H9 (cell line): ENCODE data around the gene TINAG. TPM values are rescaled to one million over a fixed set of nuclear protein-coding genes. Genes with fewer than 3 reads are reported as not detected.

ENCODE experiments used
- DNase-seq: peaks from one replicate; pipeline ENCODE4 v3.0.0-alpha.2; 2017
- H2AFZ ChIP-seq: one replicate; pipeline ENCODE4 v1.6.1; 2013; ENCODE audit warnings: mild to moderate bottlenecking, low read length, control low read depth, moderate library complexity
- H2AK5ac ChIP-seq: 2 replicates; pipeline ENCODE4 v1.6.1; 2013; ENCODE audit warnings: low read length, control low read depth, mixed read lengths; ENCODE audit not compliant: insufficient read length
- H2BK120ac ChIP-seq: one replicate; pipeline ENCODE4 v1.6.1; 2013; ENCODE audit warnings: low read depth, mild to moderate bottlenecking, low read length, control low read depth, inconsistent platforms; ENCODE audit not compliant: poor library complexity, severe bottlenecking
- H2BK12ac ChIP-seq: 2 replicates; pipeline ENCODE4 v1.6.1; 2013; ENCODE audit warnings: low read length, control low read depth, mixed read lengths, low read depth; ENCODE audit not compliant: insufficient read length
- H2BK15ac ChIP-seq: 2 replicates; pipeline ENCODE4 v1.6.1; 2013; ENCODE audit warnings: low read depth, low read length, control low read depth
- H2BK20ac ChIP-seq: one replicate; pipeline ENCODE4 v1.6.1; 2013; ENCODE audit warnings: low read depth, mild to moderate bottlenecking, low read length, control low read depth, inconsistent platforms; ENCODE audit not compliant: poor library complexity, severe bottlenecking
- H2BK5ac ChIP-seq: 2 replicates; pipeline ENCODE4 v1.6.1; 2013; ENCODE audit warnings: low read length, control low read depth, mixed read lengths; ENCODE audit not compliant: insufficient read length
- H3K14ac ChIP-seq: 2 replicates; pipeline ENCODE4 v1.6.1; 2013; ENCODE audit warnings: low read length, control low read depth; ENCODE audit not compliant: insufficient read depth
- H3K18ac ChIP-seq: 2 replicates; pipeline ENCODE4 v1.6.1; 2013; ENCODE audit warnings: low read depth, mild to moderate bottlenecking, mixed read lengths, low read length, control low read depth; ENCODE audit not compliant: insufficient read length
- H3K23ac ChIP-seq: 2 replicates; pipeline ENCODE4 v1.6.1; 2013; ENCODE audit warnings: low read length, control low read depth, mixed read lengths, low read depth; ENCODE audit not compliant: insufficient read length
- H3K23me2 ChIP-seq: 2 replicates; pipeline ENCODE4 v1.6.1; 2013; ENCODE audit warnings: low read depth, mild to moderate bottlenecking, mixed read lengths, low read length, control low read depth; ENCODE audit not compliant: insufficient read length, poor library complexity, severe bottlenecking
- H3K27ac ChIP-seq: 2 replicates; pipeline ENCODE4 v1.5.1; 2013; ENCODE audit warnings: low read length, control low read depth, mixed read lengths, low read depth; ENCODE audit not compliant: insufficient read length
- H3K27me3 ChIP-seq: 2 replicates; pipeline ENCODE4 v1.6.1; 2013; ENCODE audit warnings: low read length, control low read depth, inconsistent platforms; ENCODE audit not compliant: insufficient read depth
- H3K4ac ChIP-seq: 2 replicates; pipeline ENCODE4 v1.6.1; 2013; ENCODE audit warnings: low read depth, mild to moderate bottlenecking, control low read depth, inconsistent platforms, low read length, moderate library complexity
- H3K4me1 ChIP-seq: 2 replicates; pipeline ENCODE4 v1.6.1; 2013; ENCODE audit warnings: low read length, control low read depth, inconsistent platforms; ENCODE audit not compliant: insufficient read depth
- H3K4me2 ChIP-seq: 2 replicates; pipeline ENCODE4 v1.6.1; 2013; ENCODE audit warnings: low read length, control low read depth, mixed read lengths; ENCODE audit not compliant: insufficient read length, insufficient read depth
- H3K56ac ChIP-seq: 2 replicates; pipeline ENCODE4 v1.6.1; 2013; ENCODE audit warnings: low read depth, mild to moderate bottlenecking, mixed read lengths, low read length, control low read depth; ENCODE audit not compliant: insufficient read length
- H3K79me1 ChIP-seq: 2 replicates; pipeline ENCODE4 v1.6.1; 2013; ENCODE audit warnings: low read depth, mild to moderate bottlenecking, moderate library complexity, low read length, control low read depth, inconsistent platforms; ENCODE audit not compliant: insufficient read depth, poor library complexity, severe bottlenecking
- H3K79me2 ChIP-seq: 2 replicates; pipeline ENCODE4 v1.6.1; 2013; ENCODE audit warnings: low read length, control low read depth, inconsistent platforms; ENCODE audit not compliant: insufficient read depth
- H3K9ac ChIP-seq: 2 replicates; pipeline ENCODE4 v1.6.1; 2013; ENCODE audit warnings: low read length, control low read depth, mixed read lengths; ENCODE audit not compliant: insufficient read length; ENCODE audit errors: extremely low read depth
- H3K9me3 ChIP-seq: one replicate; pipeline ENCODE4 v1.6.1; 2013; ENCODE audit warnings: low read depth, low read length, inconsistent platforms; ENCODE audit not compliant: control insufficient read depth
- H3T11ph ChIP-seq: one replicate; pipeline ENCODE4 v1.6.1; 2013; ENCODE audit warnings: mild to moderate bottlenecking, low read length, control low read depth, inconsistent platforms
- H4K20me1 ChIP-seq: one replicate; pipeline ENCODE4 v1.6.1; 2013; ENCODE audit not compliant: control insufficient read depth, insufficient read length, insufficient read depth
- H4K5ac ChIP-seq: 2 replicates; pipeline ENCODE4 v1.6.1; 2013; ENCODE audit warnings: low read depth, mild to moderate bottlenecking, mixed read lengths, low read length, control low read depth; ENCODE audit not compliant: insufficient read length
- H4K8ac ChIP-seq: replicated peaks from 2 replicates; pipeline ENCODE4 v1.6.1; 2013; ENCODE audit warnings: low read length, control low read depth, mixed read lengths, low read depth; ENCODE audit not compliant: insufficient read length
- H4K91ac ChIP-seq: 2 replicates; pipeline ENCODE4 v1.6.1; 2013; ENCODE audit warnings: low read depth, mild to moderate bottlenecking, moderate library complexity, mixed read lengths, low read length, control low read depth; ENCODE audit not compliant: insufficient read length
- H3K27ac Mint-ChIP-seq, 3 experiments: 2 replicates in 2 of 3; 3 replicates in 1 of 3; pipeline ENCODE4 v1.8.0; 2020 to 2021; ENCODE audit warnings: mixed read lengths in 3 of 3, mild to moderate bottlenecking in 1 of 3, moderate library complexity in 1 of 3
- H3K27me3 Mint-ChIP-seq: 2 replicates; pipeline ENCODE4 v1.8.0; 2021; ENCODE audit warnings: low read depth, mild to moderate bottlenecking, moderate library complexity, mixed read lengths
- H3K36me3 Mint-ChIP-seq, 3 experiments: 2 replicates in 2 of 3; 3 replicates in 1 of 3; pipeline ENCODE4 v1.8.0; 2020 to 2021; ENCODE audit warnings: low read depth in 3 of 3, mixed read lengths in 3 of 3; ENCODE audit not compliant: insufficient read depth in 1 of 3
- H3K4me1 Mint-ChIP-seq, 2 experiments: 2 replicates each; pipeline ENCODE4 v1.8.0; 2020; ENCODE audit warnings: mixed read lengths in 2 of 2
- H3K4me3 Mint-ChIP-seq, 2 experiments: 2 replicates in 1 of 2; 3 replicates in 1 of 2; pipeline ENCODE4 v1.8.0; 2020 to 2021; ENCODE audit warnings: mild to moderate bottlenecking in 2 of 2, mixed read lengths in 2 of 2, moderate library complexity in 1 of 2
- H3K9me3 Mint-ChIP-seq, 2 experiments: 2 replicates in 1 of 2; 3 replicates in 1 of 2; pipeline ENCODE4 v1.8.0; 2020; ENCODE audit warnings: mild to moderate bottlenecking in 2 of 2, mixed read lengths in 2 of 2, moderate library complexity in 1 of 2
- WGBS: extraction: QIAGEN DNeasy Blood & Tissue Kit; methylation state at CpG from one replicate; pipeline ENCODE4 v1.1.7; 2013; ENCODE audit warnings: missing lambda C conversion rate, low lambda C conversion rate, mixed read lengths; ENCODE audit not compliant: insufficient read length; ENCODE audit errors: extremely low coverage; 5-methylcytosine and 5-hydroxymethylcytosine counted together
- total RNA-seq: library from RNA; stranded (reverse); gene quantifications from 2 replicates; pipeline ENCODE4 v1.2.1, GENCODE V29; 2021
- TF ChIP-seq, protein P1 (sequence below): fragments of 200-600 bp; sonication (generic); conservative IDR thresholded peaks from 3 replicates; pipeline ENCODE4 v1.8.0; 2021; ENCODE audit warnings: antibody characterized with exemption, mild to moderate bottlenecking

The TINAG gene
- total RNA-seq, 1 experiment from 2014 or later = not detected

DNA sequence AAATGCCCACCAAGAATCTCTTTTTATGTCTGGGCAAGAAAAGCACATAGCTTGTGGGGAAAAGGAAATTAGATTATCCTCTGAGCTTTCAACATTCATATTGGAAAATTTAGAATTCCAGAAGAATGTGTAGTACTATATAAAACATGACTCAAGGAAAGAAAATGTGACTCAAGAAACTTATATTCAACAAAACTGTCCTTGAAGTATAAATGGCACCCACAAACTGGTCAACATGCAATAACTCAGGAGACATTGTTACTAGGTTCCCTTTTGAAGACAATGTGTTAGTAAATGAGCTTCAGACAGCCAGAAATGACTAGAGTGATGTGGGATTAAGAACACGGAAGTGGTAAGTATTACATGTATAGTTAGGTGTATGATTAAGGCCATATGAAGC lies 26.1 kb upstream of the TINAG start:
- H3K79me1 ChIP-seq = no peaks in the 10 kb centered on the region
- no peak overlapping the region for H2AFZ ChIP-seq
- Mint-ChIP-seq H3K4me3 (no peak overlapping the region), H3K36me3 (no peaks in the 10 kb centered on the region), H3K4me1 (no peaks in the 10 kb centered on the region), H3K27ac (no peak overlapping the region), H3K27me3 (no peaks in the 10 kb centered on the region), H3K9me3 (no peaks in the 10 kb centered on the region)
- H3K79me2 ChIP-seq = no peaks in the 10 kb centered on the region
- H2BK12ac ChIP-seq = no peak overlapping the region
- H4K8ac ChIP-seq = no peak overlapping the region
- no peak overlapping the region for H3K18ac ChIP-seq
- no peak overlapping the region for H2BK120ac ChIP-seq
- H3K9me3 ChIP-seq = no peaks in the 10 kb centered on the region
- no peaks in the 10 kb centered on the region for H4K20me1 ChIP-seq
- H2BK20ac ChIP-seq = no peak overlapping the region
- H2BK15ac ChIP-seq = no peak overlapping the region
- no peak overlapping the region for H3K9ac ChIP-seq
- H3K4me2 ChIP-seq = no peak overlapping the region
- no peak overlapping the region for H2BK5ac ChIP-seq
- H3K23me2 ChIP-seq = no peaks in the 10 kb centered on the region
- H3K27ac ChIP-seq = no peak overlapping the region
- no peak overlapping the region for H3T11ph ChIP-seq
- no peak overlapping the region for H3K4ac ChIP-seq
- no peaks in the 10 kb centered on the region for H3K27me3 ChIP-seq
- no peaks in the 10 kb centered on the region for H3K4me1 ChIP-seq
- H2AK5ac ChIP-seq = no peak overlapping the region
- no peak overlapping the region for H3K56ac ChIP-seq
- H3K14ac ChIP-seq = no peak overlapping the region
- no peak overlapping the region for H3K23ac ChIP-seq
- TF ChIP-seq, protein P1, sequence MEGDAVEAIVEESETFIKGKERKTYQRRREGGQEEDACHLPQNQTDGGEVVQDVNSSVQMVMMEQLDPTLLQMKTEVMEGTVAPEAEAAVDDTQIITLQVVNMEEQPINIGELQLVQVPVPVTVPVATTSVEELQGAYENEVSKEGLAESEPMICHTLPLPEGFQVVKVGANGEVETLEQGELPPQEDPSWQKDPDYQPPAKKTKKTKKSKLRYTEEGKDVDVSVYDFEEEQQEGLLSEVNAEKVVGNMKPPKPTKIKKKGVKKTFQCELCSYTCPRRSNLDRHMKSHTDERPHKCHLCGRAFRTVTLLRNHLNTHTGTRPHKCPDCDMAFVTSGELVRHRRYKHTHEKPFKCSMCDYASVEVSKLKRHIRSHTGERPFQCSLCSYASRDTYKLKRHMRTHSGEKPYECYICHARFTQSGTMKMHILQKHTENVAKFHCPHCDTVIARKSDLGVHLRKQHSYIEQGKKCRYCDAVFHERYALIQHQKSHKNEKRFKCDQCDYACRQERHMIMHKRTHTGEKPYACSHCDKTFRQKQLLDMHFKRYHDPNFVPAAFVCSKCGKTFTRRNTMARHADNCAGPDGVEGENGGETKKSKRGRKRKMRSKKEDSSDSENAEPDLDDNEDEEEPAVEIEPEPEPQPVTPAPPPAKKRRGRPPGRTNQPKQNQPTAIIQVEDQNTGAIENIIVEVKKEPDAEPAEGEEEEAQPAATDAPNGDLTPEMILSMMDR = no peak
- no peak overlapping the region for H4K5ac ChIP-seq
- no peak overlapping the region for H4K91ac ChIP-seq
- DNase-seq = no peak
- WGBS = no CpG with 5 or more reads among the region's 1 CpG
